Fibroblast of villous mesenchyme (primary cell): ENCODE data around the gene PRKAR1B. TPM values are rescaled to one million over a fixed set of nuclear protein-coding genes. Genes with fewer than 3 reads are reported as not detected.

Experiments used
- DNase-seq: peaks from one replicate; pipeline ENCODE4 v3.0.0-alpha.2; 2010; ENCODE audit warnings: low read depth
- H3K4me3 ChIP-seq: 2 replicates; pipeline ENCODE4 v1.5.1; 2011; ENCODE audit warnings: low read depth, mild to moderate bottlenecking, low read length
- CTCF ChIP-seq: IDR thresholded peaks from 2 replicates; pipeline ENCODE4 v1.5.1; 2012; ENCODE audit warnings: low read depth, mild to moderate bottlenecking, low read length; ENCODE audit not compliant: insufficient read depth
- total RNA-seq: library from RNA; depleted of rRNA; stranded (reverse); fragments of >200 nt; gene quantifications from 2 replicates; pipeline ENCODE4 v1.2.3, GENCODE V29; 2012

The PRKAR1B gene
- total RNA-seq, 1 donor, result 16.4 TPM

GRCh38 chr7:525740-526139 lies 201.3 kb downstream of the PRKAR1B start:
- no peak for TF ChIP-seq CTCF
- no peak for DNase-seq

GRCh38 chr7:524800-525199 lies 202.3 kb downstream of the PRKAR1B start:
- no peak for DNase-seq
- TF ChIP-seq CTCF, result no peak
- H3K4me3 ChIP-seq, result no peak overlapping the region

More at GRCh38 chr7:525740-526139, 201.3 kb downstream of the PRKAR1B start:
- H3K4me3 ChIP-seq, result no peak overlapping the region

- H3K4me3 ChIP-seq, result no peak overlapping the region
- DNase-seq, result no peak
- TF ChIP-seq CTCF, result no peak
Observed at GRCh38 chr7:523347-524336, 203.4 kb downstream of the PRKAR1B start.

- TF ChIP-seq CTCF, result no peak
- DNase-seq, result no peak
- no peak overlapping the region for H3K4me3 ChIP-seq
Observed at GRCh38 chr7:522951-523314, 204.1 kb downstream of the PRKAR1B start.

- no peak for TF ChIP-seq CTCF
- DNase-seq, result peak; percentile 78
- H3K4me3 ChIP-seq, result peak overlapping the region; percentile 54
Observed at GRCh38 chr7:522071-522950, 204.8 kb downstream of the PRKAR1B start.

GRCh38 chr7:521221-522070 lies 205.6 kb downstream of the PRKAR1B start:
- no peak for TF ChIP-seq CTCF
- peak; percentile 60 for DNase-seq
- H3K4me3 ChIP-seq, result peak overlapping the region; percentile 54
